ENCODE measurements around the gene DLL3.

The DLL3 gene

DNA sequence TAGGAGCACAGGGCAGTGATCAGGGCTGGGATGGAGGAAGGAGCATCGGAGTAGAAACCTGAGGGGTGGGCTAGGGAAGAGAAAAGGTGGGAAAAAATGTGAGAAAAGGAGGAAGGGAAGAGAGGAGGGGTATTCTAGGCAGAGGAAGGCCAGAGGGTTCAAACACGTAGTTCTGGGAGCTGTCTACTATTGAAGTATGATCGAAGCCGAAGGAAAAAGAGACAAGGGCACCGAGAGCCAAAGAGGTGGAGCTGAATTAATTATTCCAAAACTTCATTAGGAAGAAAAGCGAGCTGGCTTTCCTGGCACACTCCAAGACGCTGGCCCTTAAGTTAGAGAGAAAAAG, 7.8 kb downstream of the DLL3 start:
- H3K4me2 ChIP-seq (ENCODE audit: low read length): no peak overlapping the region
- H3K79me1 ChIP-seq (ENCODE audit: low read length): no peaks in the 10 kb centered on the region
- no peak overlapping the region for H2AK5ac ChIP-seq (ENCODE audit: low read length)
- H3K23ac ChIP-seq (ENCODE audit: low read length): no peak overlapping the region
- no peaks in the 10 kb centered on the region for H3K4me1 ChIP-seq (ENCODE audit: control insufficient read depth, low read depth, low read length)
- H4K5ac ChIP-seq (ENCODE audit: low read length): no peak overlapping the region
- no peak overlapping the region for H4K8ac ChIP-seq (ENCODE audit: low read depth, low read length)
- no peak overlapping the region for H3K18ac ChIP-seq (ENCODE audit: low read length)
- H3K56ac ChIP-seq (ENCODE audit: low read length): no peak overlapping the region
- H2BK5ac ChIP-seq (ENCODE audit: low read length): no peak overlapping the region
- no peak overlapping the region for H3K4me3 ChIP-seq (ENCODE audit: low read length)
- no peaks in the 10 kb centered on the region for H3K36me3 ChIP-seq (ENCODE audit: control insufficient read depth, insufficient read depth, low read length)
- H3K4ac ChIP-seq (ENCODE audit: low read depth, low read length): no peak overlapping the region
- H3K27ac ChIP-seq (ENCODE audit: low read depth, low read length): no peak overlapping the region
- WGBS (ENCODE audit: extremely low coverage, insufficient coverage, low lambda C conversion rate): no CpG with 5 or more reads among the region's 7 CpGs
- no peak overlapping the region for H2BK120ac ChIP-seq (ENCODE audit: low read depth, low read length)
- peaks cover 15% of the 10 kb centered on the region for H3K27me3 ChIP-seq (ENCODE audit: insufficient read depth, low read length, poor library complexity)
- no peak overlapping the region for H3K9ac ChIP-seq (ENCODE audit: low read length)
- H2BK15ac ChIP-seq (replicated peaks; ENCODE audit: low read depth): no peak overlapping the region
- H3K79me2 ChIP-seq (ENCODE audit: control insufficient read depth, insufficient read depth, low read length): no peaks in the 10 kb centered on the region
- DNase-seq: no peak

DNA sequence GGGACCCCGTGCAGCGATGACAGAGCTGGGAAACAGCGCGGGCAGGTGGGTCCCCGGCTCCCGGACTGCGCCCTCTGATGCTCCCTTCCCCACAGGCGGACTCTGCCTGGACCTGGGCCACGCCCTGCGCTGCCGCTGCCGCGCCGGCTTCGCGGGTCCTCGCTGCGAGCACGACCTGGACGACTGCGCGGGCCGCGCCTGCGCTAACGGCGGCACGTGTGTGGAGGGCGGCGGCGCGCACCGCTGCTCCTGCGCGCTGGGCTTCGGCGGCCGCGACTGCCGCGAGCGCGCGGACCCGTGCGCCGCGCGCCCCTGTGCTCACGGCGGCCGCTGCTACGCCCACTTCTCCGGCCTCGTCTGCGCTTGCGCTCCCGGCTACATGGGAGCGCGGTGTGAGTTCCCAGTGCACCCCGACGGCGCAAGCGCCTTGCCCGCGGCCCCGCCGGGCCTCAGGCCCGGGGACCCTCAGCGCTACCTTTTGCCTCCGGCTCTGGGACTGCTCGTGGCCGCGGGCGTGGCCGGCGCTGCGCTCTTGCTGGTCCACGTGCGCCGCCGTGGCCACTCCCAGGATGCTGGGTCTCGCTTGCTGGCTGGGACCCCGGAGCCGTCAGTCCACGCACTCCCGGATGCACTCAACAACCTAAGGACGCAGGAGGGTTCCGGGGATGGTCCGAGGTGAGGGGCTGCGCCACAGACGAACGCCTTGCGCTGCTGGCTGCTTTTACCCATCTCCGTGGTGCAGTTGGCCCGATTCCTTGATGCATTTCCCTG, 8.4 kb downstream of the DLL3 start:
- Histone ChIP-seq H4K5ac (ENCODE audit: low read length) (no peak overlapping the region), H3K18ac (ENCODE audit: low read length) (no peak overlapping the region), H3K79me1 (ENCODE audit: low read length) (no peaks in the 10 kb centered on the region), H3K23ac (ENCODE audit: low read length) (no peak overlapping the region), H2BK120ac (ENCODE audit: low read depth, low read length) (no peak overlapping the region), H3K36me3 (ENCODE audit: control insufficient read depth, insufficient read depth, low read length) (no peaks in the 10 kb centered on the region), H2BK5ac (ENCODE audit: low read length) (no peak overlapping the region), H2AK5ac (ENCODE audit: low read length) (no peak overlapping the region), H3K79me2 (ENCODE audit: control insufficient read depth, insufficient read depth, low read length) (no peaks in the 10 kb centered on the region), H3K4me2 (ENCODE audit: low read length) (peak overlapping the region; percentile 79), H3K4me3 (ENCODE audit: low read length) (peak overlapping the region; percentile 27), H3K27me3 (ENCODE audit: insufficient read depth, low read length, poor library complexity) (peaks cover 15% of the 10 kb centered on the region), H4K8ac (ENCODE audit: low read depth, low read length) (no peak overlapping the region), H3K9ac (ENCODE audit: low read length) (peak overlapping the region; percentile 63), H2BK15ac (replicated peaks; ENCODE audit: low read depth) (no peak overlapping the region), H3K27ac (ENCODE audit: low read depth, low read length) (no peak overlapping the region), H3K4ac (ENCODE audit: low read depth, low read length) (no peak overlapping the region), H3K4me1 (ENCODE audit: control insufficient read depth, low read depth, low read length) (no peaks in the 10 kb centered on the region), H3K56ac (ENCODE audit: low read length) (peak overlapping the region; percentile 82)
- WGBS (ENCODE audit: extremely low coverage, insufficient coverage, low lambda C conversion rate): no CpG with 5 or more reads among the region's 96 CpGs
- peak; percentile 86 for DNase-seq

DNA sequence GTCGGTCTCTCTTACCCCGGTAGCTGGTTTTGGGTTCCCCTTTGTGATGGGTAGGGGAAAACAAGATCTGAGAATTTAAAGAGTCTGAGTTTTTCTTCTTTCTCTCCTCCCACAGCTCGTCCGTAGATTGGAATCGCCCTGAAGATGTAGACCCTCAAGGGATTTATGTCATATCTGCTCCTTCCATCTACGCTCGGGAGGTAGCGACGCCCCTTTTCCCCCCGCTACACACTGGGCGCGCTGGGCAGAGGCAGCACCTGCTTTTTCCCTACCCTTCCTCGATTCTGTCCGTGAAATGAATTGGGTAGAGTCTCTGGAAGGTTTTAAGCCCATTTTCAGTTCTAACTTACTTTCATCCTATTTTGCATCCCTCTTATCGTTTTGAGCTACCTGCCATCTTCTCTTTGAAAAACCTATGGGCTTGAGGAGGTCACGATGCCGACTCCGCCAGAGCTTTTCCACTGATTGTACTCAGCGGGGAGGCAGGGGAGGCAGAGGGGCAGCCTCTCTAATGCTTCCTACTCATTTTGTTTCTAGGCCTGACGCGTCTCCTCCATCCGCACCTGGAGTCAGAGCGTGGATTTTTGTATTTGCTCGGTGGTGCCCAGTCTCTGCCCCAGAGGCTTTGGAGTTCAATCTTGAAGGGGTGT, 9.1 kb downstream of the DLL3 start:
- Histone ChIP-seq H3K4me1 (ENCODE audit: control insufficient read depth, low read depth, low read length) (no peaks in the 10 kb centered on the region), H3K27me3 (ENCODE audit: insufficient read depth, low read length, poor library complexity) (peaks cover 15% of the 10 kb centered on the region), H2BK120ac (ENCODE audit: low read depth, low read length) (no peak overlapping the region), H2BK5ac (ENCODE audit: low read length) (no peak overlapping the region), H3K79me2 (ENCODE audit: control insufficient read depth, insufficient read depth, low read length) (no peaks in the 10 kb centered on the region), H3K56ac (ENCODE audit: low read length) (peak overlapping the region; percentile 82), H3K79me1 (ENCODE audit: low read length) (no peaks in the 10 kb centered on the region), H4K8ac (ENCODE audit: low read depth, low read length) (no peak overlapping the region), H3K4me2 (ENCODE audit: low read length) (peak overlapping the region; percentile 79), H3K4ac (ENCODE audit: low read depth, low read length) (no peak overlapping the region), H2AK5ac (ENCODE audit: low read length) (no peak overlapping the region), H3K9ac (ENCODE audit: low read length) (peak overlapping the region; percentile 63), H4K5ac (ENCODE audit: low read length) (no peak overlapping the region), H3K23ac (ENCODE audit: low read length) (no peak overlapping the region), H3K4me3 (ENCODE audit: low read length) (peak overlapping the region; percentile 27), H2BK15ac (replicated peaks; ENCODE audit: low read depth) (no peak overlapping the region), H3K18ac (ENCODE audit: low read length) (no peak overlapping the region), H3K36me3 (ENCODE audit: control insufficient read depth, insufficient read depth, low read length) (no peaks in the 10 kb centered on the region), H3K27ac (ENCODE audit: low read depth, low read length) (no peak overlapping the region)
- DNase-seq: no peak
- WGBS (ENCODE audit: extremely low coverage, insufficient coverage, low lambda C conversion rate): no CpG with 5 or more reads among the region's 24 CpGs

DNA sequence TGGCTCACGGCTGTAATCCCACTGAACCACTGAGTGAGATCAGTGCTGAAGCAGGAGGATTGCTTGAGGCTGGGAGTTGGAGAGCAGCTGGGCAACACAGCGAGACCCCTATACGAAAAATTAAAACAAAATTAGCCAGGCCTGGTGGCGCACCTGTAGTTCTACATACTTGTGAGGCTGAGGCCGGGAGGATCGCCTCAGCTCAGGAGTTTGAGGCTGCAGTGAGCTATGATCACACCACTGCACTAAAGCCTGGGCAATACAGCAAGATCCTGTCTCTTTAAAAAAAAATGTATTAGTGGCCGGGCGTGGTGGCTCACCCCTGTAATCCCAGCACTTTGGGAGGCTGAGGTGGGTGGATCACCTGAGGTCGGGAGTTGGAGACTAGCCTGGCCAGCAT, 9.9 kb downstream of the DLL3 start:
- Histone ChIP-seq H3K4me1 (ENCODE audit: control insufficient read depth, low read depth, low read length) (no peaks in the 10 kb centered on the region), H3K27me3 (ENCODE audit: insufficient read depth, low read length, poor library complexity) (peaks cover 15% of the 10 kb centered on the region), H4K8ac (ENCODE audit: low read depth, low read length) (no peak overlapping the region), H3K27ac (ENCODE audit: low read depth, low read length) (no peak overlapping the region), H4K5ac (ENCODE audit: low read length) (no peak overlapping the region), H2BK15ac (replicated peaks; ENCODE audit: low read depth) (no peak overlapping the region), H3K4me3 (ENCODE audit: low read length) (no peak overlapping the region), H2BK5ac (ENCODE audit: low read length) (no peak overlapping the region), H3K79me1 (ENCODE audit: low read length) (no peaks in the 10 kb centered on the region), H2AK5ac (ENCODE audit: low read length) (no peak overlapping the region), H3K79me2 (ENCODE audit: control insufficient read depth, insufficient read depth, low read length) (no peaks in the 10 kb centered on the region), H3K36me3 (ENCODE audit: control insufficient read depth, insufficient read depth, low read length) (no peaks in the 10 kb centered on the region), H3K9ac (ENCODE audit: low read length) (no peak overlapping the region), H3K4me2 (ENCODE audit: low read length) (no peak overlapping the region), H3K4ac (ENCODE audit: low read depth, low read length) (no peak overlapping the region), H2BK120ac (ENCODE audit: low read depth, low read length) (no peak overlapping the region), H3K18ac (ENCODE audit: low read length) (no peak overlapping the region), H3K23ac (ENCODE audit: low read length) (no peak overlapping the region), H3K56ac (ENCODE audit: low read length) (no peak overlapping the region)
- no peak for DNase-seq
- WGBS (ENCODE audit: extremely low coverage, insufficient coverage, low lambda C conversion rate): no CpG with 5 or more reads among the region's 9 CpGs

DNA sequence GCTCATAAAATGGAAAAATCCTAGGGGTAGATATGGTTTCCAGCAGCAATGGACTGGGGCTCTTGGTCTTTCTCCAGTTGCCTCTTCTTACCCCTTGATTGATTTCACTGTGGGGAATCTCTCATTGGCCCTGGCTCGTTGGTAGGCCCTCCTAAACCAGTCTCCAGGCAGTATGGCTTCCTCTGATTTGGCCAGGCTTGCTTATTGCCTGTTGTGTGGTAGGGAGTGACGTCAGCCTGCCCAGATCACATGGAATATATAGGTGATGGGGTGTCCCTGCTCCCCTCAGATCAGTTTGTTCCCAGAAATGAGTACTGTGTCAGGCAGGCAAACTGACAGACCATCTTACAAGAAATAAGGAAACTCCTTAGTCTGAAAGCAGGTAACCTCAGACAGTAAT, 10.5 kb downstream of the DLL3 start:
- no peak overlapping the region for H4K8ac ChIP-seq (ENCODE audit: low read depth, low read length)
- H2BK120ac ChIP-seq (ENCODE audit: low read depth, low read length): no peak overlapping the region
- H3K4me2 ChIP-seq (ENCODE audit: low read length): no peak overlapping the region
- no peak overlapping the region for H2AK5ac ChIP-seq (ENCODE audit: low read length)
- no CpG with 5 or more reads among the region's 2 CpGs for WGBS (ENCODE audit: extremely low coverage, insufficient coverage, low lambda C conversion rate)
- H3K79me1 ChIP-seq (ENCODE audit: low read length): no peaks in the 10 kb centered on the region
- peaks cover 17% of the 10 kb centered on the region for H3K27me3 ChIP-seq (ENCODE audit: insufficient read depth, low read length, poor library complexity)
- H4K5ac ChIP-seq (ENCODE audit: low read length): no peak overlapping the region
- no peak overlapping the region for H3K56ac ChIP-seq (ENCODE audit: low read length)
- no peaks in the 10 kb centered on the region for H3K36me3 ChIP-seq (ENCODE audit: control insufficient read depth, insufficient read depth, low read length)
- no peak overlapping the region for H2BK15ac ChIP-seq (replicated peaks; ENCODE audit: low read depth)
- H3K9ac ChIP-seq (ENCODE audit: low read length): no peak overlapping the region
- H2BK5ac ChIP-seq (ENCODE audit: low read length): no peak overlapping the region
- H3K4ac ChIP-seq (ENCODE audit: low read depth, low read length): no peak overlapping the region
- H3K4me3 ChIP-seq (ENCODE audit: low read length): no peak overlapping the region
- H3K18ac ChIP-seq (ENCODE audit: low read length): no peak overlapping the region
- DNase-seq: no peak
- no peaks in the 10 kb centered on the region for H3K79me2 ChIP-seq (ENCODE audit: control insufficient read depth, insufficient read depth, low read length)
- H3K23ac ChIP-seq (ENCODE audit: low read length): no peak overlapping the region
- no peaks in the 10 kb centered on the region for H3K4me1 ChIP-seq (ENCODE audit: control insufficient read depth, low read depth, low read length)
- H3K27ac ChIP-seq (ENCODE audit: low read depth, low read length): no peak overlapping the region

Data from mesendoderm (in vitro differentiated cells).